ACHN (cell line): ENCODE results near the gene UBA3.

Source experiments
- DNase-seq: peaks from one replicate; pipeline ENCODE4 v3.0.0-alpha.2; 2015
- in situ Hi-C: cut with HindIII; loops from 2 replicates; pipeline ENCODE4 v1.10.0; 2017; ENCODE audit warnings: low sequenced_read_pairs, low pct_ligation_motif_present, low pct_unique_long_range_greater_than_20kb

UBA3 gene

DNA sequence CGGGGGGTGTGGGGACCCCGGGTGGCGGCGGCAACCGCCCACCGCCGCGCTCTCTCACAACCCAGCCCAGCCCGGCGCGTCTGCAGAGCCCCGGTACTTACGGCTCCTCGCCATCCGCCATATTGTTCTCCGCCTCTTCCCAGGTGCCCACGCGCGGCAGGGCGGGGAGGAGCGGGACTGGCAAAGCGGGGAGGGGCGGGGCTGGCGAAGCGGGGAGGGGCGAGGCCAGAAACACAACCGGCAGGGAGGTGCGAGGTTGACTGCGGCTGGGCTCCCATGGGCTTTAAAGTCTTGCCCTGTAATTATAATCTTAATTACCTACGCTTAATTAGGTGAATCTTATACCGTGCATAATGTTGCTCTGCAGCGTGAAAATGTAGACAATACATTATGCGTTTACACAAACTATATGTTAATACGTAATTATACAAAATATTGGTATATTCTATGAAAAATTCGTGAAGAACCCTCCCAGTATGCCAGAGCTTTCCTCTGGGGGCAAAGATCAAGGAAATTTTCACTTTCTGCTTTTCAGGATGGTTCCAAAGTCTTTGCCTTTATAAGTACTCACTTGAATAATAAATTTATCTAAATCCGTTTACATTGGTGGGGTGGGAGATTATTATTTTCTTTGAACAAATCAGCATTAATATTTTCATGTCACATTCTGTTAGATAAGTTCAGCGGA, at the start of gene UBA3:
UBA3 (minus strand) TSS at position 133 of the 688 bp plus-strand sequence; CDS start at position 121, 12 bp downstream.
- in situ Hi-C loops: no loop called here
- DNase-seq: peak; percentile 85

DNA sequence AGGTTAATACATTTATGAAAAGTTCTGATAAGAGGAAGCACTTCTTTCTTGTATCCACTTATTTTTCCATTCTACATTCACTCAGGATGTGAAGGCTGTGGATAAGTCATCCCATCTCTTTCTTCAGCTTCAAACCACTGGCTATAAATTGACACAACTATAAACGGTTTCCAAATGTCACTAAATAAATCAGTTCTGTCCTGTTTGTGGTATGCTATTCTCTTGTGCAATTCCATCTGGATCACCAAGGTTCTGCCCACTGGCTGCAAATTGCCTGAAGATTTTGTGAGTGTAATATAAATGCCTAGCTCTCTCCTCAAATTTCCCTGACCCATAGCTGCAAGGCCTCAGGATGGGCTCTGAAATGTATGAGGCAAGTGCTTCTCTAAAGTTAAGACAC, 49.4 kb upstream of the UBA3 start:
- no peak for DNase-seq
- in situ Hi-C loops: no loop called here

DNA sequence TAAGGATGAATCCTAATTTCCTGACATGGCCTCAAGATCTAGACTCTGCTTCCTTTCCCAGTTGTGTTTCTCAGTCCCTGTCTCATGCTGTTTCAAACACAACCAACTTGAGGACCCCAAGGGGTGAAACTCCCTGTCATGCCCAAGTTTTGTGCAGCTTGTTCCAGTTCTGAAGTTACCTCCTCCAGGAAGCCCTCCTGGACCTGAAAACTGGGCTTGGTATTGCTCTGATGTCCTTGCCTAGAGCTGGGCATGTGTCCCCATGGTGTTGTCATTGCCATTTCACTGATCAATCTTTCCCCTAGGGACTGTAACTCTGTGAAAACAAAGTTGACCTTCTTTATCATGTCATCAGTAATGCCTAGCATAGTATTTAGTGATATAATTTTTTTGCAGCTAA, 48.3 kb upstream of the UBA3 start:
- no peak for DNase-seq
- in situ Hi-C loops: no loop called here

DNA sequence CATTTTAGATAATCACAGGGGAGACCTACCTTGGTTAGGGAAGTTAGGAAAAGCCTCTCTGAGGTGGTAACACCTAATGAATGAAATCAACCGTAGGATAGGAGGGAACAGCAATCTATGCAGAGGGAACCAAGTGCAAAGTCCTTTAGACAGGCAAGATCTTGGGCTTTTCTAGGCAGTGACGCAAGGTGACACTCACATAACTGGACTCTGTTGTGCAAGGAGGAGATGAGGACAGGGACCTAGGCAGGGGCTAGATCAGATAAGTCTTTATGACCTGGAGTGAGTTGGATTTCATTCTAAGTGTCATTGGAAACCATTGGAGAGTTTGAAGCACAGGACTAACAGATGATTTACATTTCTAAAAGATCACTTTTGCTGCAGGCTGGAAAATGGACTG, 46.8 kb upstream of the UBA3 start:
- in situ Hi-C loops: no loop called here
- DNase-seq: no peak

DNA sequence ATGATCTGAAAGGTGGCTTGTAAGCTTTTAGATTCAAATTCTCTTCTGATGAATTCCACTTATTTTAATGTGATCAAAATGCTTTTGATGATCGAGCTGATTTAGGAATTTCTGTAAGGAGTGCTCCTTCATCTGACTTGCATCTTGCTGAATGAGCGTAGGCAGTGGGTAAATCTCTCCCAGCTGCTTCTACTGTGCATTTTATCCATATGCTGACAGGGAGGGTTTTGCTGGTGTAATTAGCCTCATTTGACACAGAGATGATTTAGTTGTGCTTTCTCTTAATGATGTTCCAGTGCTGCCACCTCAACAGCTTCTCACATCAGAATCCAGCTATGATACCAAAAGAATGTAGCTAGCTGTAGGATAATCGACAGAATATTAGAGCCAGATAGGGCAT, 46.1 kb upstream of the UBA3 start:
- in situ Hi-C loops: no loop called here
- DNase-seq: no peak

DNA sequence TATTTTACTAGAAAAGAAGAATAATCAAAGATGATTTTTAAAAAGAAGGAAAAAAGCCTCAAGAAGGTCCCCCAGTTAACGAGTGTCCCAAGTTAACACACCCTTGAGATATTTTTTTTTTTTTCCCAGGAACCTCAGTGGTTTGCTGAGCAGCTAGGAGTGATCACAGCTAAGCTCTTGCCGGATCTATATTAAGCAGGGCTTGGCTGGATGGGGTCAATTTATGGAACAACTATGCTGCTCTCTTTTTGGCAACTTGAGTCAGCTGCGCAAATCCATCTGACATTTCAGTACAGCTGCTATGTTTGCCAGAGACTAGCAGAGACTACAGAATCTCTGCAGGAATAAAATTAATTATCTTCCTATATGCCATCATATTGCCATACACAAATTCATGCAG, 42.2 kb upstream of the UBA3 start, which contains the start of gene LMOD3:
LMOD3 (minus strand) TSS at position 193 of the 400 bp plus-strand sequence. CDS start 209 bp downstream, outside the sequence.
- in situ Hi-C loops: no loop called here
- no peak for DNase-seq

DNA sequence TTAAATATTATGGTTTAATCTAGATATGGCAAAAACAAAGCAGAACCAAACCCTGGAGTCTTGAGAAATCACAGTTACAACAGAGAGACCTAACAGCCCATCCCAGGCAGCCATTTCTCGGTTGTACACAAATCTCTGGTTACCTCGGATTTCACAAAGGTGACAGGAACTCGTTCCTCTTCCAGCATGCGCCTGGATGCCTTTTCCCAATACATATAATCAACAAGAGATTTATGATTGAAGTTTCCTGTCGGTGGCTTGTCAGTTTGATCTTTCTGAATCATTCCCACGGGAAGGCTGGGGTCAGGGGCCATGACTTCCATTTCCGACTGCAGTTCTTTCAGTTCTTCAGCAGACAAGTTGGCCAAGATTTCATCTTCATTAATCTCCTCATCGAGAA, 41.8 kb upstream of the UBA3 start:
- in situ Hi-C loops: no loop called here
- DNase-seq: no peak

DNA sequence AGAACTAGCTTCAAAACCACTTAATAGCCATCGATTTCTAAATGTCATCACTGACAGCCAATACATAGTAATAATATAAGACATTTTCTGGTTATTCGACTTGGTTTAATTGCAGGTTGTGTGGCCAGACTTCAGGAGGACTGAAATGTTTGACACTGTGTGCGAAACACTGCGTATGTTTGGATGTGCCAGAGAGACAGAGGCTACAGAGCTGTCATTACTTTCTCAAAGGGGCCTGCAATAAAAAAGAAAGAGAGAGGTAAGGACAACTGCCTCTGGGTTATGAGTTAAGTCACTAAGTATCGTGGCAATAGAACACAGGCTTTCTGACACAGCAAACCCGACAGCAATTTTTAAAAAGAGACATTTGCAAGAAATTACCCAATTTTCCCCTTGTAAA, 41.3 kb upstream of the UBA3 start:
- in situ Hi-C loops: no loop called here
- no peak for DNase-seq

DNA sequence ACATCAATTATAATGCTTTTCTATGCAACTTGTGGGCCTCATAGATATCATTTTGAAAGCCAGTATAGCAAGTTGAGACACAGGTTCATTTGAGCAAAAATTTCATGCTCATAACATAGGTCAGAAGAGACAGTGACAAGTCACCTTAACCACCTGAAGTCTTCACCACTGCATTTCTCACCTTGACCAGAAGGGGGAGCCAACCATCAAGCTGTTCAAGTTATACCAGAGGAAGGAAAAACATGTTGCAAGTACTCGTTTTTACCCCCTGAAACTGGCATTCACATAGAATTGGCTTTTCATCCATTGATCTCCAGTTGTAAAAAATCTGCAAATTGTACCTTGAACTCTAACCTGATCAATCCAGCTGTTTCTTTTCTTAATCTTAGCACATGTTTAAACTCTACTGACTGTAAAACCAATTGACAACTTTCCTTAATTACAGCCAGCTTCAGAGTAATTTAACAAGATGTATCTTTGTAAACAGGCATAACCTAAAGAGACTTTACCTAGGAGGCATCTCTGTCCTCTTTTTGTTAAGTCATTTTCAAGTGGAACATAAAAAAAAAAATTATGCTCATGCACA, 40.8 kb upstream of the UBA3 start:
- DNase-seq: peak; percentile 65
- in situ Hi-C loops: no loop called here

DNA sequence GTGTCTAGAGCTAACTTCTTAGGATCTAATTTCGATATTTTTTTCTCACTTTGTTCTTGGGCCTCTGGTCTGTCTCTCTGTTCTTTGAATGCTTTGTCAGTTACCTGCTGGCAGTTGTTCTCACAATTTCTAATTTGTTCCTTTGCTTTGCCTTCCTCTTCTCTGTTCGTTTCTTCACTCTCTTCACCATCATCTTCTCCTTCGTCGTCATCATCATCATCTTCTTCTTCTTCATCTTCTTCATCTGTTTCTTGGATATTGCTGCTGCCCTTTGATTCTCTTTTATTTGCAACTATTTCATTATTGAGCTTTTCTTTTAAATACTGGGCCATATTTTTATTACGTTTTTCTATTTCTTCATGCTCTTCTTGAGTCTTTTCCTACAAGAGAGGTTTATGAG, 39.5 kb upstream of the UBA3 start:
- in situ Hi-C loops: no loop called here
- DNase-seq: no peak

DNA sequence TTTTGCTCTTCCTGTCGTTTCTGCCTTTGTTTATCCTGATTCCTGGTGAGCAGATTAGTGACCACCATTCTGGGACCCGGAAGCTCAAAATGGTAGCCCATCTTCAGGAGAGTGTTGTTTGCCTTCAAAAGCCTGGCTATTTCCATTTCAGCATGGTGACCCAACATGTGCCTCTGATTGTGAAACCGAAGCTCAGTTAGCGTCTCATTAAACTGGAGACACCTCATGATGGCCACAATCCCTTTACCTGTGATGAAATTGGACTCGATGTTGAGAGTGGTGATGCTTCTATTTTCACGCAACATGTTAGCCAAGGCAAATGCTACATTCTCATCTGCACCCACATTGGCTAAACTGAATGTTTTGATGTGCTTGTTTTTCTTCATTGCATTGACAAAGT, 39.0 kb upstream of the UBA3 start:
- DNase-seq: no peak
- in situ Hi-C loops: no loop called here

DNA sequence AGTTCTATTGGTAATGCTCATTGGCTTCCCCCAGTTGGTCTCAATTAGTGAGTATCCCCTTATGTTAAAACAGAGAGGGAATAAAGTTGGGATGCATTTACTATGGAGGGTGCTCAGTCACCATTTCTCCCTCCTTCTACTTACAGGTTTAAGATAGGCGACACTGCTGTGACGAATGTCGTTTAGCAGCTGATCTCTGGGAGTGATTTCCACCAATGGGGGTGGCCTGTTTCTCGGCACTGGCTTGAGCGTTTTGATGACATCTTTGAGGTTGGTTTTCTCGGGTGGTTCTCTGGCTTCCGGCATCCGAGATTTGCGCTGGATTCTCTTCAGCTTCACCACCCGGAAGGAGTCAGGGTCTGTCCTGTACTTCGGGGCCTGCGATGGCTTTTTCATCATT, 38.4 kb upstream of the UBA3 start:
- in situ Hi-C loops: no loop called here
- DNase-seq: no peak

DNA sequence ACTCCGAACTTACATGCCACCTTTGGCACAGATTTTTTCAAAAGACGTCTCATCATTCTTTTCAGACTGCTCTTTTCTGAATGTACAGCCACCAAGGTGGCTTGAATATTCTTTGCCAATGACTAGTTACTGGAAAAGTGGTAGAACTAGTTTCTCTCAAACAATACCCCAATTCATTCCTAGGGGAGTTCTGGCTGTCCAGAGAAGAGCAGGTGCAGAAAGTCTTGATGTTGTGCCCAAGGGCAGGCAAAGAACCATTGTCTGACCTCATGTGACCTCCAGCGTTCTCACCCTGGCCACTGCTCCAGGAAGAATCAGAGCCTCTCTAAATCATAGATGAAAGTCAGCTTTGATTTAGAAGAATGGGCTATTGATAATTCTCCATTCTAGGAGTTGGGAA, 36.7 kb upstream of the UBA3 start:
- in situ Hi-C loops: no loop called here
- no peak for DNase-seq

DNA sequence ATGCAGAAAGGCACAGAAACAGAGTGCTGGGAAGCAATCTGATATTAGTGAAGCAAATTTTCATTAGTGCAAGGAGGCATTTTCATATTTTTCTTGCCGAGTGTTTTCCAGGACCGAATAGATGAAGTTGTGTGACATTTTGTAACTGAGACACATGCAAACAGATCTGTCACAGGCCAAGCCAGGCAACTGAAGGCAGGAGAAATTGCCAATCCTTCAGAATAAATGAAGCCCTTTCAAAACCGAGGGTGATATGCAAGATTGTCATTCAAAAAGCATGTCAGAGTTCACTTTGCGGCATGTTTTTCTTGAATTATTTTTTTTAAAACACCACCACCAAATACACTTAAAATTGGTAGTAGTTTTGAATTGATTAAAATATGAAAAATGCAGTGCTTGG, 36.0 kb upstream of the UBA3 start:
- in situ Hi-C loops: no loop called here
- DNase-seq: no peak

DNA sequence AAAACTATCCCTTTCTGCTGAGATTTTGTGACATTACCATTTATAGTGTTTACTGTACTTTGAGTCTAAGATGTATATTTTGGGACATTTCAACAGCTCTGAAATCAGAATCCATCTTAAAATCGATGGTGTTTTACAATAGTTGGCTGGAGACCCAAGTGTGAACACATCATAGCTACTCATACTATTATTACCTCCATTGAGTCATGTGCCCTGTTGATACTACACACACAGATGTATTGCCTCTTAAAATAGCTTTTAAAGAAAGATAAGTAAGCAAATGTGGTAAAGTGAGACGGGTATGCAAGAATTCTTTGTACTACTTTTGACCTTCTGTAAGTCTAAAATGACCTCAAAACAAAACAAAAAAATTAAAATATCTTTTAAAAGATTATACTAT, 35.6 kb upstream of the UBA3 start:
- no peak for DNase-seq
- in situ Hi-C loops: no loop called here

DNA sequence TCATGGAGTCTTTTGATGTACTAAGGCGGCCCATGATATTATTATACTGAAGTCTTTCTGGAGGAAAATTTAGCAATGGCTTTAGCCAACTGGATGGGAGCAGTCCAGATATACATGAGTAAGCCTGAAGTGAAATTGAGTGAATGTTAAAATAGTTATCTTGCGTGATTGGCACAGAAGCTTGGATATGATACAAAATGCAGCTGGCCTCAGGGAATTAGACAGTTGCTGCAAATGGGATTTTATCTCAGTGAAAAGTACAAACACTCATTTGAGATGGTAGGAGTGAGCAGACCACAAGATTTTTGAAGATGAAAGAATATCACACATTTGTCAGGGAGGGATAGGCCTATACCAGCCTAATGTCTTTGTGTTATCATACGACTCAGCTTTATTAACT, 33.4 kb upstream of the UBA3 start:
- DNase-seq: no peak
- in situ Hi-C loops: no loop called here

DNA sequence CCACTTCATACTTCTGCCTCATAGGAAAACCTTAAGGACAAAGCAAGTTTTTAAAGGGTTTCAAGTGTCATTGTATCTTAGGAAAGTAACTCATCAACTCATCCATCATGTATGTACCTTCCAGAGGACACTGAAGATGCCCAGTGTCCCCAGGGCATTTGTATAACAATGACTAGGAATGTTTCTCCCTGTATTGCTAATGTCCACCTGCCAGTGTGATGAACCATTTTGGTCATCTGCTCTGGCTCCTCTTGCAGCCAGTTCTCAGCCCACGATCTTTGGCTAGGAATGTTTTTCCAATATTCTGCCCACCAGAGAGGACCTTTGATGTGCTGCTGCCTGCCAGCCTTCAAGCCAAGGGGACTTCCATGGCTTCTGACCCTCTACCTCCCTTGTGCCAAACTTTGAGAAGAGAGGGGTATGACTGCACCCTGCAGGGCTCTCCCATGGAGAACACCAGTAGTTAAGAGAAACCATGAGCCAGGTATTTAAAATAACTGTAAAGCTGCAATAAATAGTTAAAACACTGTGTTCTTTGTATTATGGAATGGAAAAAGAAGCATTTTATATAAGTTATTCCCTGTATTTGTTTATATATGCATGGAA, 30.9 kb upstream of the UBA3 start:
- in situ Hi-C loops: no loop called here
- DNase-seq: no peak

DNA sequence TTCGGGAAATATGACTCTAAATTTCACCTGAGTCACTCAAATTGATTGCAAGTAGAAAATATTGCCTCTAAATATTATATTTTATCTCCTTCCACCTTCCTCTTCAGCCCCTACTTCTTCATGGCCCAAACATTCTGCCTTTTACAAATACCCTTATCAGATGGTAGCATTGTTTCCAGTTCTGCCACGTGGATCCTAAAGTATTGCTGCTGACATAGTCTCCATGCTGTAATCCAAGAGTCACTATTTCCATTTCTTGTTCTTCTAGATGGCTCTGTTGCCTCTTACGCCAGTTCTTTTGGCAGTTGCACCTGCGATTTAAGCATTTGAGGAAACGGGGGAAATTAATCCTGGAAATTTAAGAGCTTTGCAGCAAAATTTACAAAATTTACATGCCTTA, 28.6 kb upstream of the UBA3 start:
- no peak for DNase-seq
- in situ Hi-C loops: no loop called here

DNA sequence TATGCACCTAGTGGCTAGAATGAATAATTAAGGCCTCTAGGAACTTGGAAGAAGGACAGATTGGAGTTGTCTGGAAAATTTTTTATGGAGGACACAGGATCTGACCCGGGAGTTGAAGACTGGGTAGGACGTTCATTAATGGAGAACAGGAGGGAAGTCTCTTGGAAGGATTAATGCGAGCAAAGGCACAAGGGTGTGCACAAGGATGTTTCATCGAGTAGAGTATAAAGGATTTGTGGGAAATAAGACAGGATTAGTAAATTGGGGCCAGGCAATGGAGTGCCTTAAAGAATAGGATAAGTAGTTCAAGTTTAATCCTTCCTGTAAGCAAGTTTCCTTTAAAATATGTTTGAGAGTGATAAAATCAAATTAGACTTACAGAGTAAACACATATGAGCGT, 27.7 kb upstream of the UBA3 start:
- in situ Hi-C loops: no loop called here
- no peak for DNase-seq

DNA sequence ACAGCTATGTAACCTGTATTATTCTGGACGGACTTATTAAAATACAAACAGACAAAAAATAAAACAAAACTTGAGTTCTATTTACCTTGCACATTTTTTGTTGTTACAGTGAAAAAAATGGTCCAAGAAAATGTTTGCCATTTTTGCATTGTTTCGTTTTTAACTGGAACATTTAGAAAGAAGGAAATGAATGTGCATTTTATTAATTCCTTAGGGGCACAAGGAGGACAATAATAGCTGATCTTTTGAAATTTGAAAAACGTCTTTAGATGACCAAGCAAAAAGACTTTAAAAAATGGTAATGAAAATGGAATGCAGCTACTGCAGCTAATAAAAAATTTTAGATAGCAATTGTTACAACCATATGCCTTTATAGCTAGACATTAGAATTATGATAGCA, 25.2 kb upstream of the UBA3 start:
- in situ Hi-C loops: no loop called here
- DNase-seq: no peak
